DMS 273 treated with DMSO at 0.1 percent for 48 hours (cell line): Measurements from ENCODE around the gene ADSL.

Source experiments
- DNase-seq: peaks from one replicate; lab custom pipeline; 2025; lab: John Stamatoyannopoulos, UW

Gene ADSL

DNA sequence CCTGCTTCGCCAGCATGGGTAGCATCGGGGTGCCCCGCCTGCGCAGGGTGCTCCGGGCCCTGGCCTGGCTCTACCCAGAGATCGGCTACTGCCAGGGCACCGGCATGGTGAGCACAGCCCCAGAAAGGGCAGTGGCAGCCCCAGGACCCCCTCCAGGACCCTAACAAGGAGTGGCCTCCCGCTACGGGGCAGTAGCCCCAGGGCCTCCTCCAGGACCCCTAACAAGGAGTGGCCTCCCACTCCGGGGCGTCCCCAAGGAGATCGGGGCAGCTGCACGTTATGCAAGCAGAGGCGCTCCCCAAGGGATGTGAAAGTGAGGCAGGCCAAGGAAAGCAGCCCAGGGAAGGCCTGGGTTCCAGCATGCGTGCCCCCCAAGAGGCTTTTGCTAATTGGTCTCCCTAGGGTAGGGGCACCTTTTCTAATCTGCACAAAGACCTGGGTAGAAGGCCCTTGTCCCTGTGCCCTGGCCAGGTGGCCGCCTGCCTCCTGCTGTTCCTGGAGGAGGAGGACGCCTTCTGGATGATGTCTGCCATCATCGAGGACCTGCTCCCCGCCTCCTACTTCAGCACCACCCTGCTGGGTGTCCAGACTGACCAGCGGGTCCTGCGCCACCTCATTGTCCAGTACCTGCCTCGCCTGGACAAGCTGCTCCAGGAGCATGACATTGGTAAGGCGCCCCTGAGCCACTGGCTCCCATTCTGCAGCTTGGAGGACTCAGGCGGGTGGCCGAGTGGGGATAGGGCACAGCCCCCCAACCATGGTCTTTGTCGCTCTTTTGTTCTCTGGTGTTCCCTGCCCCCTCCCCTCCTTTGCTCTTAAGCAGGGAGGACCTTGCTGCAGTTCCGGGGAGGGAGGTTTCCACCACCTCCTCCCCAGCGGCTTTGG is 59.1 kb downstream of the ADSL start:
- no peak for DNase-seq

DNA sequence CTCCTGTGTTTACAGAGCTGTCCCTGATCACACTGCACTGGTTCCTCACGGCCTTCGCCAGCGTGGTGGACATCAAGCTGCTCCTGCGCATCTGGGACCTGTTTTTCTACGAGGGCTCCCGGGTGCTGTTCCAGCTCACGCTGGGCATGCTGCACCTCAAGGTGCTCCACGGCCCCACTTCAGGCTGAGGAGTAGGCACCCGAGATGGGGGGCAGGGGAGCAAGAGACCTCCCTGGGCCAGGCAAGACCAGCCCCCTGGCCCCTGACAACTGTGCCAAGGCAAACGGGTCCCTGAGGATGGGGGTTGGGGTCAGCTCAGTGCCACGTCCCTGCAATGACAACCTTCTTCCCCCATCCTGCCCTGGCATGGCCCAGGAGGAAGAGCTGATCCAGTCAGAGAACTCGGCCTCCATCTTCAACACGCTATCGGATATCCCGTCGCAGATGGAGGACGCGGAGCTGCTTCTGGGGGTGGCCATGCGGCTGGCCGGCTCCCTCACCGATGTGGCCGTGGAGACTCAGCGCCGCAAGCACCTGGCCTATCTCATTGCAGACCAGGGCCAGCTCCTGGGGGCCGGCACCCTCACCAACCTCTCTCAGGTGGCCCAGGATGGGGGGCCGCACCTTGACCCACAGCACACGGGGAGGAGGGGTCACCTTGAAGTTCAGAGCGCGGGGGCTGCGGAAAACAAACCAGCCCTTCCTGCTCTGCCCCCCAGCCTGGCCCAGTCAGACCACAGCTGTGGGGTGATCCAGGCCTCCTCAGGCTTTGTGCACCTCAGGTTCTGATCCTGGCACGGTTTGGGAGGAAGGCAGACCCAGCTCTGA is 60.0 kb downstream of the ADSL start:
- DNase-seq: no peak

DNA sequence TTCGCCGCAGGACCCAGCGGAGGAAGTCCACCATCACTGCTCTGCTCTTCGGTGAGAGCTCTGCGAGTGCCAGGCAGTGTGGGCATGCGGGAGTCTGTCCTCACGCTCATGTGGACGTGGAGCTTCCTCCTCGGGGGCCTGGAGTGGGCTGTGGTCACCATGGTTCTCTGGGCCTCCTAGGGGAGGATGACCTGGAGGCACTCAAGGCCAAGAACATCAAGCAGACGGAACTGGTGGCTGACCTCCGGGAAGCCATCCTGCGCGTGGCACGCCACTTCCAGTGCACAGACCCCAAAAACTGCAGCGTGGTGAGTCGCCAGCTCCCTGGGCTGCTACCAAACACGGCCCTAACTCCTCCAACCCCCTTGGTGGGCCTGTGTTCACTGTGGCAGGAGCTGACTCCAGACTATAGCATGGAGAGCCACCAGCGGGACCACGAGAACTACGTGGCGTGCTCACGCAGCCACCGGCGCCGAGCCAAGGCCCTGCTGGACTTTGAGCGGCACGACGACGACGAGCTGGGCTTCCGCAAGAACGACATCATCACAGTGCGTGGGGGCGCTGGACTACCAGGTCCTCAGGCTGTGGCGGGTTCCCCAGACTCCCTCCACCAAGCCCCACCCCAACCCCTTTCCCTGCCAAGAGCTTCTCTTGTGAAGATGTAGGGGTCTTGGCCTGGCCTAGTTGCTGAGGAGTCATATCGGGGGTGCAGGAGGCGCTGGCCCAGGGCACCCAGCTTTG is 60.9 kb downstream of the ADSL start:
- no peak for DNase-seq

DNA sequence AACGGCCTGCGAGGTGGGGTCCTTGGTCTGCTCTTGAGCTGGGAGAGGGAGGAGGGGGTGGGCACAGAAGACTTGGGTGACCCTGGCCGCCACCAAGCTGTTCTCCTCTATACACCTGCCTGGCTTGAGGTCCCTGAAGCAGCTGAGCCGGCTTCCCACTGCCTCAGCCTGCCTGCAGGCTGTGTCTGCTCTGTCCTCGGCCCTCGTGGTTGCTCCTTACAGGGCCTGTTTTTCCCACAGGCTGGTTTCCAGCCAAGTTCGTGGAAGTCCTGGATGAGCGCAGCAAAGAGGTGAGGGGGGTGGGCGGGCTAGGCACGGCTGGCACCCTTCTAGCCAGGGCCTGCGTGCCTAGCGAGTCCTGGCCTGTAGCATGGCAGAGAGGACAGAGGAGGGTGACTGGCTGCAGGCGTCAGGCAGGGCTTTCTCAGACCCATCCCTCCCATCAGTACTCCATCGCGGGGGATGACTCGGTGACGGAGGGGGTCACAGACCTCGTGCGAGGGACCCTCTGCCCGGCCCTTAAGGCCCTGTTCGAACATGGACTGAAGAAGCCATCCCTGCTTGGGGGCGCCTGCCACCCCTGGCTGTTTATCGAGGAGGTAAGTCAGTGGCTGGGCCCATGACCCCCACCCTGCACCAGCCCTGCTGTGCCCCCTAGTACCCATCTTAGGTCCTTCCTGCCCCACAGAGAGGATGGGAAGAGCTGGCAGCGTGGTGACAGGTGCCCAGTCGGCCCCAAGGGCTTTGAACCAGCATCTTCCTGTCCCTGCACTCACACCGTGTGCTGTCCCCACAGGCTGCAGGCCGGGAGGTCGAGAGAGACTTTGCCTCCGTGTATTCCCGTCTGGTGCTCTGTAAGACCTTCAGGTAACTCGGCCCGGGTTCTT is 61.8 kb downstream of the ADSL start:
- no peak for DNase-seq

DNA sequence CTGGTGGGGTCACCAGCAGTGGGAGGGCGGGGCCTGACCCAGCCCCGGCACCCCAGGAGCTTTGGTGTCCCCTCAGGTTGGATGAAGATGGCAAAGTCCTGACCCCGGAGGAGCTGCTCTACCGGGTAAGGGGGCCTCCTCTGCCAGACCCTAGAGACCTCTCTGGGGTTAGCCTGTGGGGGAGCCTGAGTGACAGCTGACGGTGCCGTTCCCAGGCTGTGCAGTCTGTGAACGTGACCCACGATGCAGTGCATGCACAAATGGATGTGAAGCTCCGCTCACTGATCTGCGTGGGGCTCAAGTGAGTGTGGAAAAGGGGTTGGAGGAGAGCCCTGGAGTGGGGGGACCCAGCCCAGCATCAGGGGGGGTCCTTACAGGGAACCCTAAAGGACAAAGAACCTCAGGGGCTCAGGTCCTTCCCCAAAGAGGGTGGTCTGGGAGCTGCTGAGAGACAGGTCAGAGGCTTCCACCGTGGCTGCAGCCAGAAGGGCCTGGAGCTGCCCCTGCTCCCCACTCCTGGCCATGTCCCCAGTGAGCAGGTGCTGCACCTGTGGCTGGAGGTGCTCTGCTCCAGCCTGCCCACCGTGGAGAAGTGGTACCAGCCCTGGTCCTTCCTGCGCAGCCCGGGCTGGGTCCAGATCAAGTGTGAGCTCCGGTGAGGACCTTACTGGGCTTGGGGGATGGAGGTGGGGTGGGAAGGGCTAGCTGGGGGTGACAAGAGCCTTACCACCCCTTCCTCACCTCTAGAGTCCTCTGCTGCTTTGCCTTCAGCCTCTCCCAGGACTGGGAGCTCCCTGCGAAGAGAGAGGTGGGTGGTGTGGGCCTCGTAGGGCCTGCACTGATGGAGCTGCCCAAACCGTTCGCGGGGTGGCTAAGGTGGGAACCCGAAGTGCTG is 62.7 kb downstream of the ADSL start:
- no peak for DNase-seq

DNA sequence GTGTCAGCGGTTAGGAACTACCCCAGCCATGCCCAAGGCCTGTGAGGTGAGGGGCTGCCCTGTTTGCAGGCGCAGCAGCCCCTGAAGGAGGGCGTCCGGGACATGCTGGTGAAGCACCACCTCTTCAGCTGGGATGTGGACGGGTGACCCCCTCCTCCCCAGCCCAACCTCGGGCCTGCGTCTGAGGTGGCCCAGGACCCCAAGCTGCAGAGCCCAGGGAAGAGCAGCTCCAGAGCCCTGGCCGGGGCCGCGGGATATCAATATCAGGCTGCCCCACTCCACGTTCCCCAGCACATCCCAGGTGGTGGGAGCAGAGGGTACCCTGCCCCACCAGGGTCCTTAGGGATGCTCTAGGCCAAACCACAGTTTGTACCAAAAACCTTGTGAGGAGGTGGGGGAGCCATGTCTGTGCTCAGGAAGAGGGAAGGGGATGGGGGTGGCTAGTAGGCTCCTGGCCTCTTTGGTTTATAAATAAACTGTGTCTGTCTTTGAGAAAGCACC is 63.4 kb downstream of the ADSL start:
- no peak for DNase-seq

DNA sequence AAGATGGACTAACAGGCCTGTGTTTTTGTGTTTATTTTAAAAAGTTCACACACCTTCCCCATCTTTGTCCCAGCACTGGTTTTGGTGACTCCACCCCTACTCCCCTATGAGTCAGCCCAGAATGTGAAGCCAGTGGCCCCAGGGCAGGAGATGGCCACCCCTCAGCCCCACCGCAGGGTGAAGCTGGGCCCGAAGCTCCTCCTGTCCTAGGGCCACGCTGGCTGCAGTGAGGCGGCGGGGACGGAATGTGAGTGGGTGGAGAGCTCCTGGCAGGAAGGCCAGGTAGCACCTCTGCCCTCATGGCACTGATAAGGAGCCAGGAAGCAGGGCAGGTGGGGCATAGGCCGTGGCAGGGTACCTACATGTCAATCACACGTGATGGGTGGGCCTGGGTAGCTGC is 64.0 kb downstream of the ADSL start:
- DNase-seq: no peak

DNA sequence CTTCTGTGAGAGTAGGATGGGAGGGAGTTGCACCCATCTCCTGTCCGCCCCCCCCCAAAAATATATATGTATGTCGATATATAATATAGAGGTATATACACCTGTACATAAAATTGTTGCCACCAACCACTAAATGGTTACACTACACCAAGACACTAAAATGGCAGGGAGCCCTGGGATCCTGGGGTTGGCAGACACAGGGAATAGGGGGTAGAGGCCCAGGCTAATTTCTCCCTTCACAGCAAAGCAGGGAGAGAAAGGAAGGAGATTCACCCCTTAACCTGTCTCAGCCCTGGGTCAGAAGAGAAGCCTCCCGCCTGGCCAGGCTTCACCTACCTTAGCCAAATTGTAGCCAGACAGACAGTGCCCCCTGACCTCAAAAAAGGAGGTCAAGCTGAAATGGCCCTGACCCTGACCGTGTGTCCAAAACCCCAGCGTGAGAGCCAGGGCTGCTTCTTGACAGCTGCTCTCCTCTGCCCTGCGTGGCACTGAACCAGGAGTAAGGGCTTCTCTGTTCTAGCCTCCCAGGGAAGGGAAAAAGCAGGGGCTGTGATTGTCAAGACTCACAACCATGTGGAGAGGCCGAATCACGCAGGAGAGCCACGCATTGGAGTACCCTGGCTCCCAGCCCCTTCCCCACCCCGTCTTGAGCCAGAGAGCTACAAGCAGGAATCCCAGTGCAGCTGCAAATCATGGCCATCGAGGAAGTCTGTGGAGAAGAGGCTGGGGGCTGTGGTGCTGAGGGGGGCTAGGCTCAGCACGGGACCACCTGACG is 64.6 kb downstream of the ADSL start:
- no peak for DNase-seq

- DNase-seq: no peak
Measured at GRCh38 chr22:40411506-40411861, 65.2 kb downstream of the ADSL start.

DNA sequence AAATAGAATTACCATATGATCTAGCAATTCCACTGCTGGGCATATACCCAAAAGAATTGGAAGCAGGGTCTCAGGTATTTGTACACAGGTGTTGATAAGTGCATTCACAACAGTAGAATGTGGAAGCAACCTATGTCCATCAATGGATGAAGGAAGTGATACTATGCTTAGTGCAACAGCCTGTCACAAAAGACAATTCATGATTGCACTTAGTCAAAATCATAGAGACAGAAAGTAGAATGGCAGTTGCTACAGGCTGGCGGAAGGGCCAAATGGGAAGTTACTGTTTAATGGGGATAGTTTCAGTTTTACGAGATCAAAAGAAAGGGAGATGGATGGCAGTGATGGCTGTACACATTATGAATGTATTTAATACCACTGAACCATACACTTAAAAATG is 66.1 kb downstream of the ADSL start:
- DNase-seq: no peak

DNA sequence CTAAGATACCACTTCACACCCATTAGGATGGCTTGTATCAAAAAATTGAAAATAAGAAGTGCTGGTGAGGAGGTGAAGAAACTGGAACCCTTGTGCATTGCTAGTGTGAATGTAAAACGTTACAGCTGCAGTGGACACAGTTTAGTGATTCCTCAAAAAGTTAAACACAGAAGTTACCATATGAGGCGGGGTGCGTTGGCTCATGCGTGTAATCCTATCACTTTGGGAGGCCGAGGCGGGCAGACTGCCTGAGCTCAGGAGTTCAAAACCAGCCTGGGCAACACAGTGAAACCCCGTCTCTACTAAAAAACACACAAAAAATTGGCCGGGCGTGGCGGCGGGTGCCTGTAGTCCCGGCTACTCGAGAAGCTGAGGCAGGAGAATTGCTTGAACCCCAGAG is 67.6 kb downstream of the ADSL start:
- no peak for DNase-seq

- DNase-seq: no peak
Measured at GRCh38 chr22:40414311-40414710, 68.0 kb downstream of the ADSL start.

DNA sequence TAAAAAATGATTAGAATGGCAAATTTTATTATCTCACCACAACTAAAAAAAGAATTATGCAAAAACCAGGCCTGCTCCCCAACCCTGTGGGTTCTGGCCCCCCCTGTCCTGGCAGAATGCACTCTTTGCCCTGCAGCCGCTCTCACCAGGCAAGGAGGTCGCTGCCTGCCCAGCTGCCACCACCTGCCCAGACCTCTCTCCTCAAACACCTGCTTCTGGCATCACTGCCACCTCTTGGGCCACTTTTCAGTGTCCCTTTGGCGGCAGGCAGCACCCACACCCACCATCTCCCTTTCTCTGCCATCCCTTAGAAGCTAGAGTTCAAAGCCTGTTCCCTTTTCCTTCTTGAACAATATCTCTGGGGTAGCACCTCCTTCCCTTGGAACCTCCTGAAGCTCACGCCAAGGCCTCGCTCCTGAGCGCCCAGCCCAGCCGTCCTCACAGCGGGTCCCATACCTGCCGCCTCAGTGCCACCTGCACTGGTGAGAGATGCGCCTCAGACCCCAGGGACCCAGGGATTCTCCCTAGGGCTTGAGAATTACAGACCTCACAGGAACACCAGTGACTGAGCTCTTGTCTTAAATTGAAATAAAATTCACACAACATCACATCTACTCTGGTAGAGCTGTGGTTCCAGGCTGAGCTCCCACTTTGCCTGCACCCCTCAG is 68.7 kb downstream of the ADSL start:
- no peak for DNase-seq

GRCh38 chr22:40415531-40416266 is 69.4 kb downstream of the ADSL start:
- no peak for DNase-seq

DNA sequence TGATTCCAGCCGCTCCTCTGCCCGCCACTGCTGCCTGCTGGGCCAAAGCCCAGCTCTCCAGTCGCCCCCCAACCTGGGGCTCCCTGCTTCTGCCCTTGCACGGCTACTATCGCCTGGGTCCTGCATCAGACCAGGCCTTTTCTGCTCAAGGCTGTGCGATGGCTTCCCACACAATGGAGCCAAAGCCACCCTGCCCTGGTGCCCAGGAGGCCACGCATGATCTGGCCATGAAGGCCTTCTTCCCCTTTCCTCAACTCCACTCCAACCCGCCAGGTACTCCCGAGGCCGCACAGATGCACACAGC is 69.9 kb downstream of the ADSL start:
- DNase-seq: no peak

DNA sequence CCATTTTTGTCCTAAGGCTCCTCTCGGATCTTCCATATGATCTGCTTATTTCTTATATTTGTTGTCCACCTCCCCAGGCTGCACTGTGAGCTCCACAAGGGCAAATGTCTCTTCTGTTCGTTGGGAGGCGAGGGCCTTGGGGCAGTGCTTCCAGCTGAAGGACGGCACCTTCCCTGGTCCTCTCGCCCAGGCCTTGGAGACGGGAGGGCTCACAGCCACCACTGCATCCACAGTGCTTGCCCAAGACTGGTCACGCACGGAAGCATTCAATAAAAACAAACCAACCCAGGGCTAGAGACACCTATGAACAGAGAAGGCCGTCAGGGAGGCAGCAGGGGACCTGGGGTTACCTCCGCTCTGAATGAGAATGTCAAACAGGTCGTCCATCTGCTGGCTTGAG is 70.3 kb downstream of the ADSL start:
- no peak for DNase-seq

DNA sequence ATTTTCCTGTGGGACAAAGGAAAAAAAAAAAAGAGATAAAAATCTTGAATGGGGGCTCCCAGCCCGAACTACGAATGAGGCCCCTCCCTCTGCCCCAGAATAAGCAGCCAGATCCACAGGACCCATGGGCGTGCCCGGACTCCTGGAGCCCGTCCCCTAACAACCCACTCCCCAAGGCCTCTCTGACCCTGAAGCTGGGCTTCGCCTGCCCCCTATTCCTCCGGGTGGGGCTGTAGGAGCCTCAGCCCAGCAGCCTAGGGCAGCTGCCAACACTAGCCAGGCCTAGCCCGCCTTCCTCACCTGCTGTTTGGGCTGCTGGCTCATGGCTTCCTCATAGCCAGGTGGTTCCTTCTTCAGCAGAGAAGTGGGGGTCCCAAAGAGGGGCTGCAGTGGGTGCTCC is 70.7 kb downstream of the ADSL start:
- no peak for DNase-seq

DNA sequence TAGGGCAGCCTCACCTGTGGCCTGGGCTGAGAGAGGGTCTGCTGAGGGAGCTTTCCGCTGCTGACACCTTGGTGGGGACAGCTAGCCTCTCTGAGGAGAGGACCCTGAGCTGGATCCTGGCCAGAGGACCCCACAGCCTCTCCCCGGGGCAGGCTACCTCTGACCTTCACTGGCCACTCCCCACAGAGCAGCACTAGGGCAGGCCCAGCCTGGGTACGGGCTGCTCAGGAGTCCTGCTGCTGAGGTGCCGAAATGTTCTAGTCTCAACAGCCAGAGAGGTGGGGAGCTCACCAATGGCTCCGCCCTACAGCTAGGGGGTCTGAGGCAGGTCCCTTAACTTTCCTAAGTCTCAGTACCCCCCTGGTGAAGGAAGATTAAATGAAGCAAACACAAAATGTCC is 71.6 kb downstream of the ADSL start:
- no peak for DNase-seq
